Caki2 (cell line): ENCODE data around the gene PTPN22. TPM values are rescaled to one million over a fixed set of nuclear protein-coding genes. Genes with fewer than 3 reads are reported as not detected.

Source experiments
- DNase-seq: peaks from one replicate; pipeline ENCODE4 v3.0.0-alpha.2; 2015; ENCODE audit warnings: low read depth
- in situ Hi-C: cut with HindIII; loops from 2 replicates; pipeline ENCODE4 v1.10.0; 2016; ENCODE audit warnings: low sequenced_read_pairs, low pct_unique_long_range_greater_than_20kb, mixed read lengths
- total RNA-seq: library from RNA; depleted of rRNA; stranded (reverse); fragments of >200 nt; shearing (Covaris generic); gene quantifications from 2 replicates; pipeline ENCODE4 v1.2.3, GENCODE V29; 2014; ENCODE audit warnings: low replicate concordance; rRNA removed

PTPN22 gene
- total RNA-seq = 0.71 TPM in 1 of 2 replicates, not detected in the other

GRCh38 chr1:113871597-113872113 lies at the start of gene PTPN22:
PTPN22 (minus strand) TSS chr1:113871712.
- no peak for DNase-seq
- in situ Hi-C loops = no loop called here

- no peak for DNase-seq
- in situ Hi-C loops = no loop called here
These were observed 46.7 kb upstream of the PTPN22 start for GRCh38 chr1:113918243-113918642.

- in situ Hi-C loops = no loop called here
- no peak for DNase-seq
These were observed 46.0 kb upstream of the PTPN22 start for GRCh38 chr1:113917400-113918082.

- DNase-seq = no peak
- in situ Hi-C loops = no loop called here
These were observed 45.5 kb upstream of the PTPN22 start for GRCh38 chr1:113916974-113917373.

- in situ Hi-C loops = no loop called here
- DNase-seq = no peak
These were observed 42.6 kb upstream of the PTPN22 start for GRCh38 chr1:113913887-113914664.

GRCh38 chr1:113913312-113913668 lies 41.8 kb upstream of the PTPN22 start:
- DNase-seq = no peak
- in situ Hi-C loops = no loop called here

GRCh38 chr1:113912594-113913311 lies 41.2 kb upstream of the PTPN22 start:
- in situ Hi-C loops = no loop called here
- no peak for DNase-seq

GRCh38 chr1:113905435-113905861 lies 33.9 kb upstream of the PTPN22 start:
- DNase-seq = no peak
- in situ Hi-C loops = no loop called here

- in situ Hi-C loops = no loop called here
- DNase-seq = peak; percentile 99
These were observed 33.3 kb upstream of the PTPN22 start, which contains the start of the genes AP4B1 and DCLRE1B for GRCh38 chr1:113904674-113905434. AP4B1 (minus strand) TSS chr1:113904799; CDS start chr1:113904717, 82 bp downstream. DCLRE1B (plus strand) TSS chr1:113905326; CDS start chr1:113905587, 261 bp downstream.

GRCh38 chr1:113904293-113904673 lies 32.8 kb upstream of the PTPN22 start:
- no peak for DNase-seq
- in situ Hi-C loops = no loop called here

- DNase-seq = no peak
- in situ Hi-C loops = no loop called here
These were observed 32.2 kb upstream of the PTPN22 start for GRCh38 chr1:113903501-113904292.

GRCh38 chr1:113901191-113901590 lies 29.7 kb upstream of the PTPN22 start:
- in situ Hi-C loops = no loop called here
- no peak for DNase-seq

- DNase-seq = no peak
- in situ Hi-C loops = no loop called here
These were observed 27.6 kb upstream of the PTPN22 start for GRCh38 chr1:113899111-113899510.

GRCh38 chr1:113898241-113898814 lies 26.8 kb upstream of the PTPN22 start:
- DNase-seq = no peak
- in situ Hi-C loops = no loop called here

- no peak for DNase-seq
- in situ Hi-C loops = no loop called here
These were observed 24.4 kb upstream of the PTPN22 start for GRCh38 chr1:113895961-113896360.

- in situ Hi-C loops = no loop called here
- DNase-seq = no peak
These were observed 23.6 kb upstream of the PTPN22 start for GRCh38 chr1:113895098-113895497.

GRCh38 chr1:113893267-113893666 lies 21.8 kb upstream of the PTPN22 start:
- DNase-seq = no peak

More at GRCh38 chr1:113893267-113893666, 21.8 kb upstream of the PTPN22 start:
- in situ Hi-C loops = no loop called here
